SIG-M5 treated with dmso at 0.1 percent for 504 hours (cell line): ENCODE data around the gene ECHDC3.
A peak's percentile ranks its signal among the peaks of the same experiment; 100 is the strongest.

ENCODE experiments used
- DNase-seq: peaks from one replicate; lab custom pipeline; 2025; ENCODE audit not compliant: unreplicated experiment; lab: John Stamatoyannopoulos, UW

ECHDC3 gene

GRCh38 chr10:11776080-11776479 lies 33.9 kb downstream of the ECHDC3 start:
- DNase-seq: peak; percentile 33

- no peak for DNase-seq
Observed at GRCh38 chr10:11781114-11781513, 38.9 kb downstream of the ECHDC3 start.

GRCh38 chr10:11782793-11783557 lies 40.8 kb downstream of the ECHDC3 start:
- DNase-seq: peak; percentile 54

GRCh38 chr10:11783558-11783865 lies 41.3 kb downstream of the ECHDC3 start:
- DNase-seq: no peak

- no peak for DNase-seq
Observed at GRCh38 chr10:11787374-11787773, 45.2 kb downstream of the ECHDC3 start.

- no peak for DNase-seq
Observed at GRCh38 chr10:11787846-11788245, 45.7 kb downstream of the ECHDC3 start.

DNA sequence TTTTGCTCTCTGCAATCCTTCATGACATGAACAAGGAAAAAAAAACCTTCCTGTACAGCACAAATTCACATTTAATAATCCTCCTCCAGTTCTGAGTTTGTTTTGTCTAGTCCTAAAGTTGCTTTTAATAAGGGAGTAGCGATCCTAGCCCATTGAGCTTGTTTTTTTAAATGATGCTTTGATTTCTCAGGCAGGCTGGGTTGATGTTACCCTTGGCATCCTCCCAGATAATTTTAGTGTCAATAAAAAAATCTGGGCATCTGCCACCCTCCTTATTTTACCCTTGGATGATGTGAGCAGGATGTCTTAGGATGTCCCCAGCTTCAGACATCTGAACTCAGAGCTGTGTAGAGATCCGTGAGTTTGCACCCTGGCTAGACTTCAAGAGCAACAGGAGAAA lies 47.1 kb downstream of the ECHDC3 start:
- no peak for DNase-seq

DNA sequence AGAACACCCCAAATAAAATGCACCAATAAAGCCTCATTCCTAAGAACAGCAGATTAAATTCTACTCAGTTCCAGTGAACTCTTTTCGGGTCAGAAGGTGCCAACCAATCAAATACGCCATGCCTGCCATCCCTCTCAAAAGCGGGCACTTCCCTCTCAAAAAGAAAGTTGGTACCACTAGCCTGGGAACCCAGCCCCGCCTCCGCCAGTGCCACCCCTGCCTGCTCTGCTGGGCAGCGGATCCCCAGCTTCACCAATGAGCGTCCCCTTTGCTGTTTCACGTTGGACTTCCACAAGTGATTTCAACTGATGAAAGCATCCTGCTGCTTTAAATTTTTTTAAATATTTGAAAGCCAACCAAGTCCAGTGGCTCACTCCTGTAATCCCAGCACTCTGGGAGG lies 47.8 kb downstream of the ECHDC3 start:
- DNase-seq: no peak

- no peak for DNase-seq
Observed at GRCh38 chr10:11793762-11794479, 51.7 kb downstream of the ECHDC3 start.

GRCh38 chr10:11794566-11794965 lies 52.4 kb downstream of the ECHDC3 start:
- DNase-seq: no peak

DNA sequence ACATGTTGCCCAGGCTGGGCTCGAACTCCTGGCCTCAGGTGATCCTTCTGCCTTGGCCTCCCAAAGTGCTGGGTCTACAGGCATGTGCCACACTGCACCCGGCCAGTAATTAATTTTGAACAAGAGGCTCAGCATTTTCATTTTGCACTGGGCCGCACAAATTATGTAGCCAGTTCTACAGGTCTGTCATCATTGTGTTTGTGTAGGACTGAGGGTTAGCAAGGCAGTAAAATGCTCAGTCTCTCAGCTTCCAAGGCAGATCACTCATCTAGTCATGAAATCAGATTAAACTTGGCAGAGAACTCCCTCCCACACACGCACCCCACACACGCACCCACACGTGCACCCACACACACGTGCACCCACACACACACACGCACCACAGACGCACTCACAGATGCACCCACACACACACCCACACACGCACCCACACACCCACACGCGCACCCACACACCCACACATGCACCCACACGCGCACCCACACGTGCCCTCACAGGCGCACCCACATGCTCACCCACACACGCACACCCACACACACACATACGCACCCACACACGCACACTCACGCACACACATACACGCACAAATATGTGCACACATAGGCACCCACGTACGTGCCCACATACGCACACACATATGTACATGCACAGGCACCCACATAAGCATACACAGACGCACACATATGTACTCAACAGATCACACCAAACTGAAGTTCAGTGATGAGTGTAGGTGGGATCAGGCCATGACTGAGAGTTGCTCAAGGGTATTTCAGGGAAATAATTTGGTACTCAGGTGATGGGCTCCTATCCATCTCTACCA lies 53.1 kb downstream of the ECHDC3 start:
- no peak for DNase-seq

GRCh38 chr10:11796474-11796873 lies 54.3 kb downstream of the ECHDC3 start:
- no peak for DNase-seq

DNA sequence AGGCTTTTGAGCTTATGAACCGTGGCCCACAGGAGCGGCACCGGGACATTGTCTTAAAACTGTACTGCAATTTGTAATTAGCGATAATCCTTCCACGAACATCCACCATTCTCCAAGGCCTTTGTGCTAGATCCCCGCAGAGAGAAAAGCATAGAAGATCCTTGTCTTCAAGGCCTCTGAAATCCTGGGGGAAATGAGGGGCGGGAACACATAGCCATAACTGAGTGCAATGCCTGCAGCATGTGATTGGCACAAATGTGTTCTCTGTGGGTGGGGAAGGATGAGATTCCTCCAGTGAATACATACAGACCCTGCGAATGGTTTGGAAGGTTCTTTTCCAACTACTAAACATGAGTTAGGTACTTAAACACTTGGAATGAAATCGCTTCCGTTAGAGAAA lies 55.1 kb downstream of the ECHDC3 start:
- no peak for DNase-seq

DNA sequence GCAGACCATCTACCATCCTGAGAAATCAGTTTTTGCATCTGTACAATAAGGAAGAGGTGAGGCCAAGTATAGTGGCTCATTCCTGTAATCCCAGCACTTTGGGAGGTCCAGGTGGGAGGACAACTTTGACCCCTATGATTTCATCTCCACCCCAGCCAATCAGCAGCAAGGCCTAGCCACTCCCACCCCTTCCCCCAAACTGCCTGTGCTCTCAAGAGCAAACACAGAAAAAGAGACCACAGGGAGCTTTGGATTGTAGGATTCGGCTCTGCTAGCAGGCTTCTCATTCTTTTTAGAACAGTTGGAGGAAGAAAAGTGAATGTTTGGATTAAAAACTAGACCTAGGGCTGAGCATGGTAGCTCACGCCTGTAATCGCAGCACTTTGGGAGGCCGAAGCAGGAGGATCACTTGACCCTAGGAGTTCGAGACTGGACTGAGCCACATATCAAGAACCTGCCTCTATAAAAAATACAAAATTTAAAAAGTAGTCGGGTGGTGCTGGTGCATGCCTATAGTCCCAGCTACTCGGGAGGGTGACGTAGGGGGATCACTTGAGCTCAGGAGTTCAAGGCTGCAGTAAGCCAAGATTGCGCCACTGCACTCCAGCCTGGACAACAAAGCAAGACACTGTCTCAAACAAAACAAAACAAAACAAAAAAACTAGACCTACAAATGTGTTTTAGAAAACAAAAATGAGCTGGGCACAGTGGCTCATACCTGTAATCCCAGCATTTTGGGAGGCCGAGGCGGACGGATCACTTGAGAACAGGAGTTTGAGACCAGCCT lies 55.9 kb downstream of the ECHDC3 start:
- no peak for DNase-seq

DNA sequence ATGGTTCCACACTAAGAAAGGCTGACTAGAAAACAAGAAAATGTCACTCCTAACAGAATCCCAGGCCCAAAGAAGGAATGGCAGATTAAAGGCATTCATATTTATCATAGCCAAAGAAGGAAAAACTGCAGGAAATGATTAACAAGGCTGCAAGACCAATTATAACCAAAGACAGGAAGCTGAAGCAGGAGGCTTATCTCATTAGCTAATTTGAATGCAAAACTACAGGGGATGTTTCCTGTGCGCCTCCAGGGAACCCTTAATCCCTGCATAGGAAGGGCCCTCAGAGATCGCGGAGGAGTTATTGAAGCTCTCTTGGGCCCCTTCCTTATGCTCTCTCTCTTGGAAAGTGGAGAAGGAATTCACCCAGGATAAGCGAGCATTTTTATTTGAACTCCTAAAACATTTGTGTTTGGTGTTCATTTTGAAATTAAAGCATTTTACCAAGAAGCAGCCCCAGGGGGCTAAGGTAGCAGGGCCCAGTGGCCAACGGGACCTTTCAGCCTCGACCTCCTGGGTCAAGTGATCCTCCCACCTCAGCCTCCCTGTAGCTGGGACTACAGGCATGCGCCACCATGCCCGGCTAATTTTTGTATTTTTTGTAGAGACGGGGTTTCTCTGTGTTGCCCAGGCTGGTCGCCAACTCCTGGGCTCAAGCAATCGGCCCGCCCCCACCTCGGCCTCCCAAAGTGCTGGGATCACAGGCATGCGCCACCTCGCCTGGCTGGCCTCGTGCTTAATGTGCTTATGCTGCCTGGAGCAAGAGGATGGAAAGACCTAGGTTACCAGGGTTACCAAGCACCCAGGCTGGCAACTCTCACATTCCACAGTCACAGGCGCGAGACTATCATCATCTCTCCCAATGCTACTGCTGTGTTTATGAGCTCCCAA lies 56.9 kb downstream of the ECHDC3 start:
- no peak for DNase-seq

GRCh38 chr10:11799736-11800080 lies 57.5 kb downstream of the ECHDC3 start:
- DNase-seq: no peak

- DNase-seq: no peak
Observed at GRCh38 chr10:11804336-11804735, 62.2 kb downstream of the ECHDC3 start.

- no peak for DNase-seq
Observed at GRCh38 chr10:11805792-11806191, 63.6 kb downstream of the ECHDC3 start.

DNA sequence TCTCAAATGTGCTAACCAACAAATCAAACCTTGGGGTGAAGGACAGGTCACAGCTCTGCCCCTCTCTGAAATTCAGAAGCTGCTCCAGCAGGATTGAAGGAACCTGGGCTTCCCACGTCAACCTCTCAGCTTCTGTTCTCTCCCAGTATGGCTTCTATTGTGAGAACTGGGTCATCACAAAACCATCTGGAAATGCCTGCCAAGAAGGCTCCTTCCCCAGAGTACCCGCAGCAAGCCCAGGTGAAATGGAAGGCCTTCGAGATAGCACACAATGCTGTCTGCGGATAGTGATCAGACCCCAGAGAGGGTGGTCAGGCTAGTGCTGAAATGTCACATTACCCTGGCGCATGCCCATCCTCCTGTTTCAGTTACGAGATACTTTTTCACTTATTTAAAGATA lies 64.5 kb downstream of the ECHDC3 start:
- no peak for DNase-seq

DNA sequence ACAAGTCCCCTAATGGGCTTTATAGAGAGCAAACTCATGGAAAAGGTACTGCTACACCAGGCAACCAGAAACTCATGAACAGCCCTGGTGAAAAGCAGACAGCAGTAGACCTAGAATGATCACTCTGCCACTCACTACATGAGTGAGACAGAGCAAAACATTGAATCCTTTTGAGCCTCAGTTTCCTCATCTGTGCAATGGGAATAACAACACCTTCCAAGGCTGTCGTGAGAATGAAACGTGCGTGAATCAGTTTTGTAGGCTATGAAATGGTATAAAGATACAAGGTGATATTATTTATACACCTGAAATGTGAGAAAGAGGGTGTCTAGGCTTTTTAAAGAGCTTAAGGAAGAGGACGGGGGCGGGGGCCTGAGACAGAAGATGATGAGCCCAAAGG lies 66.6 kb downstream of the ECHDC3 start:
- DNase-seq: no peak
